Measurements from ENCODE around the gene CCSER2.
"Not testable (repeated sequence)": the region's sequence is repeated elsewhere in the genome, so short reads cannot be mapped to it uniquely, and the experiment has no call there.

CCSER2 gene

GRCh38 chr10:84314275-84314674 is 14.1 kb upstream of the CCSER2 start:
- no peak for DNase-seq (ENCODE audit: low read depth in 2 of 2)

DNA sequence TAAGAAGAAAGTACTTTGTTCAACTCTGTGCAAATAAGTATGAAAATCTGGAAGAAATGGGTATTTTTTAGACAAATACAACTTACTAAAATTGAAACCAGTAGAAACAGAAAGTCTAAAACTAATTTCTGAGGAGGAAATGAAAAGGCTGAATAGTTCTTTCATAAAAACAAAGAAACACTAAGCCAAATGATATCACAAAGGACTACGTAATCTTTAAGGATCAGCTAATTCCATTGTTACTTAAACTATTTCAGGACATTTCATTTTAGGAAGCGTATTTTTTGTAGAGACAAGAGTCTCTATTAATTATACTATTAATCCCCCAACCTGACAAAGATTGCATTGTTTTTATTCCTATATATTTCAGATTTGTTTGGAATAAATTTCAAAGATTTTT is 11.2 kb upstream of the CCSER2 start:
- DNase-seq (ENCODE audit: low read depth in 2 of 2) = no peak

GRCh38 chr10:84321902-84322301 is 6.5 kb upstream of the CCSER2 start:
- no peak for DNase-seq (ENCODE audit: low read depth in 2 of 2)

DNA sequence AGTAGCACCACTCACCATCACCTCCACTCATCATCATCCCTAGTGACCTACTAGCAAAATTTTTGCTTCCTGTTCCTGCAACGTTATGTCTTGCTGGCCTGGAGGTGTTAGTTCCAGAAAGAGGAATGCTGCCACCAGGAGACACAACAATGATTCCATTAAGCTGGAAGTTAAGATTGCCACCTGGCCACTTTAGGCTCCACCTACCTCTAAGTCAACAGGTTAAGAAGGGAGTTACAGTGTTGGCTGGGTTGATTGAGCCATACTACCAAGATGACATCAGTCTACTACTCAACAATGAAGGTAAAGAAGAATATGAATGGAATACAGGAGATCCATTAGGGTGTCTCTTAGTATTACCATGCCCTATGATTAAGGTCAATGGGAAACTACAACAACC is 4.8 kb upstream of the CCSER2 start:
- not testable (repeated sequence) for DNase-seq (ENCODE audit: low read depth in 2 of 2)

GRCh38 chr10:84326995-84327394 is 1.4 kb upstream of the CCSER2 start:
- not testable (repeated sequence) for DNase-seq (ENCODE audit: low read depth in 2 of 2)

GRCh38 chr10:84329196-84329611 is 815 bp downstream of the CCSER2 start:
- DNase-seq (ENCODE audit: low read depth in 2 of 2) = peak in 1 of 2 donors; percentile 15

GRCh38 chr10:84329986-84330651 is 1.7 kb downstream of the CCSER2 start:
- DNase-seq (ENCODE audit: low read depth in 2 of 2) = no peak

DNA sequence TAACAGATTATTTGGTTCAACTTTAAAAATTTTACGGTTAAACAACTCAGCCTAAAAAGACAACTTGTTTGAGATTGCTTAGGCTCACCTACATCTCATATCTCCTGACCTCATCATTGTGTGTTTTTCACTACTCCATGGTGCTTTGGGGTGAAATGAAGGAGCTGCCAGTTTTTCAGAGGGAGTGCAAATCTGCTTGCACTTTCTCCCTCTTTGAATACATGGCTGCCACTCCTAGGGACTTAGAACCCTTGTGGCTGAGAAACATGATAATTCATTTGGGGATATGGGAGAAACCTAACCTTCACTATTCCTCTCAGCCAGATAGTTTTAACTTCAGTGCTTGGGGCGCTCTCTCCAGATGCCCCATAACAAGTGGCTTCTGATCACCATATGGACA is 2.7 kb downstream of the CCSER2 start:
- no peak for DNase-seq (ENCODE audit: low read depth in 2 of 2)

- DNase-seq (ENCODE audit: low read depth in 2 of 2) = peak; percentile 34 to 47
Observed at GRCh38 chr10:84333864-84334451, 5.6 kb downstream of the CCSER2 start.

DNA sequence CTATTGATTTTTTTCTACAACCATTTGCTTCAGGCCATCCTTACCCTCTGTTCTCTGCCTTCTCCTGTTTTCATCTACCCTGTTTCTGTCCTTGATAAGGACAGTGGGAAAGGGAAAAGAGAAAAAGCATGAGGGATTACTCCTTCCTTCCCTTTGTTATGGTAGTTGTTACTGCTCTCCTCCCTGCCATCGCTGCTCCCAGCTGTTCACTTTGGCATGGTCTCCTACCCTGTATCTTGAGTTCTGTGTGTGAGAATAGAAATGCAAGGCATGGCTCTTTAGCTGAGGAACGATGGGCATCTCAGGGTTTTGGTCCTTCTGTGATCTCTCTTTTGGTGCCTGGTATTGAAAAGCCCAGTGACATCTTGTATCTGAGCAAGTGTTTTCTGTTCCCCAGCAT is 6.4 kb downstream of the CCSER2 start:
- no peak for DNase-seq (ENCODE audit: low read depth in 2 of 2)

- DNase-seq (ENCODE audit: low read depth in 2 of 2) = no peak
Observed at GRCh38 chr10:84335516-84335915, 7.1 kb downstream of the CCSER2 start.

DNA sequence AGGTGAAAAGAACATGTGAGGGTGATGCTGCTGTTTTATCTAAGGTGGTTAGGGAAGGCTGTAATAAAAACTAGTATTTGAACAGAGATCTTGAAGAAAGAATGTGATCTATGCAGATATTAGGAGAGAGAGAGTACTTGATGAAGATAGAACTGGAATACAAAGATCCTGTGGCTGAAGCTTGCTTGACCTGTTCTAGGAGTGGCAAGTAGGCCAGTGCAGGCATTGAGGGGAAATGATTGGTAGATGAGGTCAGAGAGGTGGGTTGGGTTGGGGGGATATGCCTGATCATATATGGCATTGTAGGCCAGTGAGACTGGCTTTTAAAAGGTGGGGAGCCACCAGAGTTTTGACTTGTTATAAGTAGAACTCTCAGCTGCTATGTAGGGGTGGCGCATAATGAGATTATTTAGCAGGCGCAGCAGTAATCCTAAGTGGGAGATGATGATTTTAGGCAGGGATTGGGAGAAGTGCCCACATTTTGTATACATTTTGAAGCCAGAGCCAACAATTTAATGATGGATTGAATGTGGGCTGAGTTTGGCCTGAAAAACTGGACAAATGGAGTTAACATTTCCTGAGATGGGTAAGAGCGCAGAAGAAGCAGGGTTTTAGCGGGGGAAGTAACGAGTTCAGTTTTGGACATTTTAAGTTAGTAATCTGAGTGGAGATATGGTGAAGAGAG is 8.2 kb downstream of the CCSER2 start:
- DNase-seq (ENCODE audit: low read depth in 2 of 2) = no peak

GRCh38 chr10:84337199-84337598 is 8.8 kb downstream of the CCSER2 start:
- DNase-seq (ENCODE audit: low read depth in 2 of 2) = no peak

- no peak for DNase-seq (ENCODE audit: low read depth in 2 of 2)
Observed at GRCh38 chr10:84339025-84339424, 10.6 kb downstream of the CCSER2 start.

DNA sequence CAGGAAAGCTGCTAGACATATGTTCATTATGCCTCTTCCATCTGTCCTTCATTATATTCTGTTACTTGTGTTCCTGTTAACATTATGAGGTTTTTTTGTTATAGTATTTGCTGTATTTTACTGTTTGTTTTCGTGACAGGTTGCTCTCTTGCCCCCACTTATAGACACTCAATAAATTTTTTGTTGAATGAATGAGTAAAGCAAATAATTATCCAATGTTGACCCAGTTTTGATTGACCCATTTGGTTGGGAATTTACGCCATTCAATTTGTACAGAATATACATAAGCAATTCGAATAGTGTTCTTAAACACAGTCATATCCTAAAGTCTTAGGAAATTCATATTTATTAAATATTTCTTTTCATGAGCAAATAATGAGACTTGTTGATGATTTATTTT is 11.8 kb downstream of the CCSER2 start:
- DNase-seq (ENCODE audit: low read depth in 2 of 2) = no peak

GRCh38 chr10:84340632-84341537 is 12.5 kb downstream of the CCSER2 start:
- no peak for DNase-seq (ENCODE audit: low read depth in 2 of 2)

- DNase-seq (ENCODE audit: low read depth in 2 of 2) = no peak
Observed at GRCh38 chr10:84341538-84341856, 13.1 kb downstream of the CCSER2 start.

GRCh38 chr10:84341983-84342382 is 13.6 kb downstream of the CCSER2 start:
- DNase-seq (ENCODE audit: low read depth in 2 of 2) = no peak

DNA sequence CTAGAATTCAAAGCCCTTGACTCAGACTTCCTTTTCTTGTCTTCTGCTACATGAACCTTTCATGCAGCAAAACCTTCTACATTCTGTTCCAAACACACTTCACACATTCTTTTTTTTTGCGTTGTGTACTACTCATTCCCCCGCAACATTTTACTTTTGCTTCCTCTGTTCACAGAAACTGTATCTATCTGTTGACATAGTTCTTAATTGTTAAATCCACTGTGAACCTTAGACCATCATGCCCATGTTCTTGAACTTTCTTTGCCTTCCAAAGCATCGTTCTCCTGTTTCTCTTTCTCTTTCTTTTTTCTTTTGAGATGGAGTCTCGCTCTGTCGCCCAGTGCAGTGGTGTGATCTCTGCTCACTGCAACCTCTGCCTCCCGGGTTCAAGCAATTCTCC is 14.2 kb downstream of the CCSER2 start:
- DNase-seq (ENCODE audit: low read depth in 2 of 2) = no peak

- DNase-seq (ENCODE audit: low read depth in 2 of 2) = no peak
Observed at GRCh38 chr10:84343831-84344230, 15.4 kb downstream of the CCSER2 start.

DNA sequence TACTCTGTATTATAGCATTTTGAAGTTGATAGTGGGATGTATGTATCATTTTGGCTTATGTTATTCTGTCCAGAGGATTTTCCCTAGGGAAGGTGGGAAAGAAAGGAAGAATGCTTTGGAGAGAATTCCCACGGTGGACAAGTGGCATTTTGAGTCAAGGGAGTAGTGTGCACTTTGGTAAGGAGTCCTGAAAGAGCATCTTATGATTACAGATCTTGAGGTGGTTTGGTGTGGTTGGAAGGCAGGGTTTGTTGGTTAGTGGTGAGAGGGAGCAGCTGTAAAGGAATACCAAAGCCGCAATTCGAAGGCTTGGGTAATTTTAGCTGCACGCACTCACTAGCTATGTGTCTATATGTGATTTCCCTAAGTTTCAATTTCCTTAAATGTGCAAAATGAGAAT is 16.1 kb downstream of the CCSER2 start:
- no peak for DNase-seq (ENCODE audit: low read depth in 2 of 2)

DNA sequence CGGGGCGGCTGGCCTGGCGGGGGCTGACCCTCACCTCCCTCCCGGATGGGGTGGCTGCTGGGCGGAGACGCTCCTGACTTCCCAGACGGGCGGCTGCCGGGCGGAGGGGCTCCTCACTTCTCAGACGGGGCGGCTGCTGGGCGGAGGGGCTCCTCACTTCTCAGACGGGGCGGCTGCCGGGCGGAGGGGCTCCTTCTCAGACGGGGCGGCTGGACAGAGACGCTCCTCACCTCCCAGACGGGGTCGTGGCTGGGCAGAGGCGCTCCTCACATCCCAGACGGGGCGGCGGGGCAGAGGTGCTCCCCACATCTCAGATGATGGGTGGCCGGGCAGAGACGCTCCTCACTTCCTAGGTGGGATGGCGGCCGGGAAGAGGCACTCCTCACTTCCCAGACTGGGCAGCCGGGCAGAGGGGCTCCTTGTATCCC is 19.2 kb downstream of the CCSER2 start:
- DNase-seq (ENCODE audit: low read depth in 2 of 2) = not testable (repeated sequence)
